GM21723 (cell line): ENCODE results near the gene EZH2.

ENCODE experiments used
- ATAC-seq: cut with Tn5 transposase; IDR thresholded peaks from one replicate; pipeline ENCODE4 v1.9.1; 2021; ENCODE audit warnings: mild to moderate bottlenecking, moderate library complexity; ENCODE audit not compliant: unreplicated experiment

EZH2 gene

DNA sequence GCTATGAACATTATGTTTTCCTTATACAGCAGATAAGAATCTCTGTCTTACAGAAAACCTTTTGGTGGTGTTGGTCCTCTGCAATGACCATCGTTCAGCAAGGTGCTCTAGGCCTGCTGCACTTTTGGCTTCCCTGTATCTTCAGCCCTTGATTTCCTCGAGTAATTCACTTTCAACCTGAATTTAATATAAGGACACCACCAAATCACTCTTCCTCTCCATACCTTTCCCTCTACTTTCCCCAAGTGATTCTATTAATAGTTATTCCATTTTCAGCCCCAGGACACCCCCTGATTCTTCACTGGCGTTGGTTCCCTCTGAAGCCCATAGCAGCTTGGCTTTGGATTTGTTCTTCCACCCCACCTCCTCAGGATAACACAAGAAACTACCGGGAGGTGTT is 72.2 kb downstream of the EZH2 start:
- no peak for ATAC-seq

DNA sequence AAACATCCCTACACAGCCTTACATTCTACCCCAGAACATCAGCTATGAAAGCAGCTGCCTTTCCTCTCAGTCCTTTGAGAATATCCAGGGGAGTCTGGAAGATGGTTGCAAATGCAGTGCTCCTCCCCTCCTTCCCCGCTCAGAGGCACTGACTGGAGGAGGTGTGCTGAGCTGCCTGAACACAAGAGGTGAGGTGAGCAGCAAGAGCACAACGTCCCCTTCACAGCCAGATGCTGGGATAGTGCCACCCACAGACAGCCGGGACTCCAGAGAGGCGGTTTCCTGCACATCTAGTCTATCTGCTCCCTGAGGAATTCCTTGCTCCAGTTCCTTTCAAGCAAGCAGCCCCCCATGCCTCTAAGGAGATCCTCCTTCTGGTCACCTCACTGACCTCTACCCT is 74.2 kb downstream of the EZH2 start:
- no peak for ATAC-seq

DNA sequence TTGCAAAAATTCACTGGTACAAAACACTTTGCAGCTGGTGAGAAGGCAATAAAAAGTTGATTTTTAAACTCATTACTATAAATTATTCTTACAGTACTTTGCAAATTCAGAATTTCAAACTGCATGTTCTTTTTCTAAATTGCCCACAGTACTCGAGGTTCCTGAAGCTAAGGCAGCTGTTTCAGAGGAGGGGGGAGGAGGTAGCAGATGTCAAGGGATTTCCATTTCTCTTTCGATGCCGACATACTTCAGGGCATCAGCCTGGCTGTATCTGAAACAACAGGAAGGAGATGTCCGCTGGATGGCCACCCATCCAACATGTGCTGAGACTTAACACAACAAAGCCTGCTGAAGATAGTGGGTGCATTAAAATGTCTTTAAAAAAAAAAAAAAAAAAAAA is 76.7 kb downstream of the EZH2 start:
- no peak for ATAC-seq

DNA sequence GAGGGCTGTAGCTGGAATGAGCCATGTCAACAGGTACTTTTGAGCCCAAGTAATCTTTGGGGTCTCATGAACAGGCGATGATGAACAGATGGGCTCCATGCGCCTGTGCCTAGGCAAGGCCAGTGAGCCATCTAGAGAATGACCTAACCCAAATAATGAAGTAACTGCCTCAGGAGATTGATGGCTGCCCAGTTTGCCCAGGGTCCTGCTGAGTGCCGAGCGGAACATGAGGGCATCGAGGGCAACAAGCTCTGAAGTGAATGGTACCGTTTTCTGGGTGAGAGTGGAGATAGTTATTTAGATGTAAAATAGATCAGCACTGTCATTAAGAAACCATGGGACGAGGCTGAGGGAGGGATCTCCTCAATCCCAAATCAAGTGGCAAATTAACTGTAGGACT is 77.9 kb downstream of the EZH2 start:
- ATAC-seq = no peak

DNA sequence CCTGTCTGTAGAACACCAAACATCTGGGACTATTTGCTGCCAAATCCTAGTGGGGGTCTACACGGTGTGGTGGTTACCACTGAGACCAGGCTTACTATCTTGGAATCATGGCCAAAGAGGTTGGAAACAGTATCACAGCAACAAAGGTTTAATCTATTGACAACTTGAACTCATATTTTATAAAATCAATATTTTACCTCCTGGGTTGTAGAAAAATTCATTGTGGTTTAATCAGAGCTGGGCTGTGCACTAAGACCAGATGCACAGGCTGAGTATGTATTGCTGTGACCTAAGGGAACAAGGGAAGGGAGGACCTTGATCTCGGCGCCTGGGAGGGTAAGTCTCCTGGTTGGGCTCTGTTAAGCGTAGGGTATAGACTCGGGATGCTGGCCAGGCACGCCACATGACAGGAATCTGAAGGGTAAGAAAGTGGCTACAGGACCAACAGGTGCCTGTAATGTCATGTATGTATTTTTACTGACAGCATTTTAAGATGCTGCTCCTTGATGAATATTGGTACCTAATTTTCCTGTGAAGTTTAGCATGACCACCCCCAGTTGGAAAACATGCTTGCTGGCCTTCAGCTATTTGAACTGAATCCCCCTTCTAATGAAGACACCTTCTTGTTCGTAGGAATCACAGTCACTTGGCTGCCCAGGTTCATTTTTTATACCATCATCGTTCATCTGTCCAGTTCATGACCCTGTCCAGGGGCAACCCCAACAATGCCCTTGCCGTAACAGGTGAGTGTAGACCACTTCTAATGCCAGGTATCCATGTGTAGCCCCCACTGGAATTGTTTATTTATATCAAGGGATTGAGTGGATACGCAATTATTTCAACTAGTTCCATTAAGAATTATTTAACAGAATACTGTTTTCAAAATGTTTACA is 79.5 kb downstream of the EZH2 start:
- no peak for ATAC-seq

DNA sequence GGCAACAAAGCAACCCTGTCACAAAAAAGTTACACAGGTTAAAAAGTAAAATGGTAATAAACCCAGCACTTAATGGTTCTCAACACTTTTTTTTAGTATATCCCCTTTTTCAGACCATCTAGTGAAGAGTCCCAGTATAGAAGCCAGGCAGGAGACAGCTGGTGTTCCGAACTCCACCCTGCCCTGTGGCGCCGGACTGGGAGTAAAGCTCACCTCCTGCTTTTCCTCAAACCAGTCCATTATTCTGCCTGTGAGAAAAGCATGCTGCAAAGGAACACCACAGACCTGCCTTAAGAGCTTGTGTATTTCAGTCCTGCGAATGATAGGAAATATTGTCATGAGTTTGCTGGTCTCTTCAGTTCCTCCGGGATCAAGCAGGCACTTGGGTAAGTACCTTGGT is 81.0 kb downstream of the EZH2 start:
- no peak for ATAC-seq

DNA sequence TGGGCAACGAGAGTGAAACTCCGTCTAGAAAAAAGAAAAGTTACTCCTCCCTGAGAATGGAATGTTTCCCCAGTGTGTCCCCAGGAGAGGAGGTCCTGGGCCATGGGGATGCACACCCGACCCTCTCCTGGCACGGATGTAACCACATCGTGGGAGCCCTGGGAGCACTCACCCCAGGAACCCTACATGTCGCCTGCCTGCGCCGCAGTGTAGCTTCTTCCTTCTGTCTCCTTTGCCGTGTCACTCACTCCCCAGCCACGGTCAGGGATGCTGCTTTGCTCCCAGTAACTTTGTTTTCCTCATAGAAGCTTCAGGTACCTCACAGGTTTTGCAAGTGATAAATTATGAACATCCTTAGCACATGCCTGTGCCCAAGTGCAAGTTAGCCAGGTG is 82.0 kb downstream of the EZH2 start:
- no peak for ATAC-seq

DNA sequence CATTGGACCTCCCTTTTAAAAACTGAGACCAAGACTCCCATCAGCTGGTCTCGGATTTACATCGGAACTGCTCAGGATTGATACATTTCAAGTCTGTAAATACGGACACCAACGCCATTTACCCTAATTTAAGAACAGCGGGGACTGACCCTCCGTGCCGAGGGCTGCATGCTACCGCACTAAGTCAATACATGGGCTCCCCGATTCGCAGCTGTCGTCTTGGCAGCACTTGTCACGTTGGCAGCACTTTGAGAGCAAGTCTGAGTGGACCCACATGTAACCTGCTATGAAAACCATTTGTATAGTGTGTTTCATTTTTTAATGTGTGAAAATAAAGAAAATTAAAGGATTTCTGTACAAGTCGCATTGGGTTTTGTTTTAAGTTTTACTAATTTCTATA is 83.4 kb downstream of the EZH2 start:
- ATAC-seq = no peak

DNA sequence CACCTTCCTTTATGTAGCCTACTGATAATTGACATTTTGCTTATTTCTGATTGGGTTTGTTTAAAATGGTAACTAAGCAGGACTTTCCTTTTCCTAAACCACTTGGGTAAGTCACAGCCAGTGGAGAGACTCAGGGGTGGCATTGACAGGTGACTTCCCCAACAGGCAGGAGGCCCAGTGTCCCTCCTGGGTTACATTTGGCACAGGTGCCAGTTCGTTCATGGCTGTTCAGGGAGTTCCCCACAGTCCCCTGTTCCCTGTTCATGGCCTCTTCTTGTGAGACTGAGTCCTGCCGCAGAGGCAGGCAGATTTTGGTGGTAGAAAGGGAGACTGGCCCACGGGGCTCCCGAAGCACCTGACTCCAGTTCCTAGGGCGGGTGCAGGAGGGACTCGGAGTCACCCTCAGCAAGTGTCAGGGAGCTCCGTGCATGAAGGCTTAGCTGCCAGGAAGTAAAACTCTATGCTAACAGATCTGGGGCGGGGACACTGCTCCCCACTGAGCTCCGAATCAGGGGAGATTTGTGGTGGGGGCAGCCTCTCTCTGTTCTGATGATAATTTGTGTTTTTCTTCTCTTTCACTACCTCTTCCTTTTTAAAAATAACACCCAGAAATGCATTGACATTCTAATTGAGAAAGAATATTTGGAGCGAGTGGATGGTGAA is 84.1 kb downstream of the EZH2 start:
- no peak for ATAC-seq

DNA sequence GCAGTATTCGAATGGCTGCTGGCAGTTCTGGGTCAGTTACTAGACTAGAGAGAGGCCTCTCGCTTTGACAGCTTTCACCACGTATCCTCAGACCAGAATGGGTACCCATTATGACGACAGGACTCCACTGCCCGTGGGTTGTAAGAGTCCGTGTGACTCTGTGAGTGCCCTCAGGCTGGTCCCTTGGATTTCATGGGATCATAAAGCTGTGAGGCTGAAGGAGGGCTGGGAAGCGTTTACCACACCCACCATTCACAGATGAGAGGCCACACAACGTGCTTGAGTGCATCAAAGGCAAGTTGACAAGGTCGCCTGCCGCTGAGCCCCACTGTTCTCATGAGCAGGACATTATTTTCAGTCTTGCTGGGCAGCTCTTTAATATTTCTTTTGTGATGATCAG is 87.2 kb downstream of the EZH2 start:
- no peak for ATAC-seq

DNA sequence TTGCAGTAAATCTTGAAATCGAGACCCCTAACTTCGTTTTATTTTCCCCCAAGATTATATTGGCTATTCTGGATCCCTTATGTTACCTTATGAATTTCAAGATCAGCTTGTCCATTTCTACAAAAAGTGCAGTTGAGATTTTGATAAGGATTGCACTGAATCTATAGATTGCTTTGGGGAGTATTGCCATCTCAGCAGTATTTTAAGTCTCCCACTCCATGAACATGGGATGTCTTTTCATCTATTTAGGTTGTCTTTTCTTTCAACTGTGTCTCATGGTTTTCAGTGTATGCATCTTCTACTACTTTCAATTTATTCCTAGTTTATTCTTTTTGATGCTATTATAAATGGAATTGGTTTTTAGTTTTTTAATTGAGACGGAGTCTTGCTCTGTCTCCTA is 89.6 kb downstream of the EZH2 start:
- ATAC-seq = no peak

DNA sequence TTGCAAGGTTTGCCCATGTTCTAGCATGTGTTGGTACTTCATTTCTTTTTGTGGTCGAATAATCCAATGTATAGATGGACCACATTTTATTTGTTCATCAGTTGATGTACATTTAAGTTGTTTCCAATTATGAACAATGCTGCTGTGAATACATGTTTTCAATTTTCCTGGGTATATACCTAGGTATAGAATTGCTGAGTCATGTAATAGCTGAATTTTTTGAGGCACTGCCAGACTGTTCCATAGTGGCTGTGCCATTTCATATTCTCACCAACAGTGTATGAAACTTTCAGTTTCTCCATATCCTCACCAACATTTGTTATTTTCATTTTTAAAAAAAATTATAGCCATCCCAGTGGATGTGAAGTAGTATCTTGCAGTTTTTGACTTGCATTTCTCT is 90.5 kb downstream of the EZH2 start:
- no peak for ATAC-seq

DNA sequence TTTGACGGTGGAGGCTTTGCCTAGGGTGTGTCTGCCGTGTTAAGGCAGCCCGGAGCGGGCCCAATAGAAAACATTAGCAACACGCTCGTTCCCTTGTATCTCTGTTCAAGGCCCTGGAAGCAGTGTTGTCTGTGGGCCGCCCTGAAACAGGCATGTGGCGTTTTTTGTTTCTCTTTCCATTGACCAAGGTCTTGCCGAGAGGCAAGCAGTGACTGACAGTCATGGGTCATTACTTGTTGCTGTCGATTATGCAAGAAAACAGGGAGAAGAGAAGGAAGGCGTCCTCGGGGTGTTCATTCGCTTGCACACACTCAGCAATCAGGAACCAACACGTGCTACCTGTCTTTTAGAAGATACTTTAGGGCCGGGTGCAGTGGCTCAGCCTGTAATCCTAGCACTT is 92.5 kb downstream of the EZH2 start:
- ATAC-seq = no peak

DNA sequence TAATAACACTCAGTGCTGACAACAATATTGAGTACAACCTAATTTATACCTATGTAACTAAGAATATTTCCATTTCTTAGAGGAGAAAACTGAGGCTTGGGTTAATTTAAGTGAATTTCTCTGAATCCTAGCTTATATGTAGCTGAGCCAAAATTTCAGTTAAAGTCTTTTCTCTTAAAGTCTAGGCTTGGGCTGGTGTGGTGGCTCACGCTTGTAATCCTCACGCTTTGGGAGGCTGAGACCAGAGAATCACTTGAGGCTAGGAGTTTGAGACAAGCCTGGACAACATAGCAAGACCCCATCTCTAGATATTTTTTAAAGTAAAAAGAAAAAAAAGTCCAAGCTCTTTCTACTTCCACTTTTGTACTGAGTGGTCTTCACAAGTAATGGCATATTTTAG is 93.2 kb downstream of the EZH2 start:
- no peak for ATAC-seq

DNA sequence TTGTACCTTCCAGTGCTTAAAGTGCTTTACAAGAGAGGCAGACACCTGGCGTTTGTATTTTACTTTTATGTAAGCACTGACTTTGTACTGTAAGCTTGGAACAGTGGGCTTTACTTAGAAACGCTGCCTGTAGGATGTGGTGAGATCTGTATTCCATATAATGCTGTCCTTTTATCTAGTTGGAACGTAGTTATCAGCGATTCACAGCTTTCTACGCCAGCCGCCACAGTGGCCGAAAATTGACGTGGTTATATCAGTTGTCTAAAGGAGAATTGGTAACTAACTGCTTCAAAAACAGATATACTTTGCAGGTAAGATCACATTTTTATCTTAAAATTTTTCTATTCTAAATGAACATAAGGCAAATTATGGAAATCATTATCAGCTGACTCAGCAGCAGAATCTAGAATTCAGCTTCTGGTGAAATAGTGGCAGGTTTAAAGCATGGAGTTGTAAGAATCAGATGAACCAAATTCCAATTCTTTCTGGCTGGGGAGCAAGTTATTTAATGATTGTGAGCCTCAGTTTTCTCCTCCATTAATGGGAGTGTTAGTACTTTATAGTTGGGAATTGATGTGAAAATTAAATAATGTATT is 93.9 kb downstream of the EZH2 start:
- no peak for ATAC-seq

DNA sequence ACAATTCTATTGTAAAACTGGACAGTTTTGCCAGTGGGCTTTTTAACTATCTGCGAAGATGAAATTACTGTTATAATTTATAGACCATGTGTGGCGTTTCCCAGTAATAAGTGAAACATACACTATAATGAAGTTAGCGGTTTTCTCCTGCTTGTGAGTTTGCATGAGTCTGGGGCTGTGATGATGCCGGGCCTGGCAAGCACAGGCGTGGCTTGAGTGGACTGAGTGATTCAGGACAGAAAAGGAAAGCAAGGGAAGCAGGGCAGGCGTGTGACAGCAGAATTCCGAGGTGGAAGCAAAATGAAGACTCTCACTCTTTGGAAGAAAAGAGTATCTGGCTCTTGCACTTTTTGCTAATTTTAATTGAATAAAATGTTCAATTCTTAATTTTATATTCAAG is 94.9 kb downstream of the EZH2 start:
- no peak for ATAC-seq

DNA sequence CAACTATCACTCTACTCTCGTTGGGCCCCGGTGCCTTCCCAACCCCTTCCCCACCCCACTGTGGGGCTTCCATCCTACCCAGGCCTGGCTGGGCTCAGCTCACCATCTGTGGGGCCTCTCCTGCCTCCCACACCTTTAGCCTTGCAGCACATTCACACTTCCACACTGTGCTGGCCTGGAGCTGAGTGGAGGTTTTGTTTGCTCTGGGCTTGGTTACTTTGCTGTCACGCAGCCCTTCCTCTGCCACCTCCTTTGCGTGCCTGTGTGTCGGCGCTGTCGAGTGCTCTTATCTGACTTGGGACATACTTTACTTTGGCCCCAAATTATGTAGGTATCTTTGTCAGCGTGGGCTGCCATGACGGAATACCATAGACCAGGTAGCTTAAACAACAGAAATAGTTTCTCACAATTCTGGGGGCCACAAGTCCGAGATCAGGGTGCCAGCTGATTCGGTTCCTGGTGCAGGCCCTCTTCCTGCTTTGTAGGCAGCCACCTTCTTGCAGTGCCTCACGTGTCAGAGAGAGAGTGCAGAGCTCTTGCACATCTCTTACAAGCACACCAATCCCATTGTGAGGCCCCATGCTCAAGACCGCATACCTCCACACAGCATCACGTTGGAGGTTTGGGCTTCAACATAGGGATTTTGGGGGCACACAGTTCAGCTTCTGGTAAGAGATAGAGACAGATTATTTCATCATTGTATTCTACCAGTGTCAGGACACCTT is 96.4 kb downstream of the EZH2 start:
- no peak for ATAC-seq

DNA sequence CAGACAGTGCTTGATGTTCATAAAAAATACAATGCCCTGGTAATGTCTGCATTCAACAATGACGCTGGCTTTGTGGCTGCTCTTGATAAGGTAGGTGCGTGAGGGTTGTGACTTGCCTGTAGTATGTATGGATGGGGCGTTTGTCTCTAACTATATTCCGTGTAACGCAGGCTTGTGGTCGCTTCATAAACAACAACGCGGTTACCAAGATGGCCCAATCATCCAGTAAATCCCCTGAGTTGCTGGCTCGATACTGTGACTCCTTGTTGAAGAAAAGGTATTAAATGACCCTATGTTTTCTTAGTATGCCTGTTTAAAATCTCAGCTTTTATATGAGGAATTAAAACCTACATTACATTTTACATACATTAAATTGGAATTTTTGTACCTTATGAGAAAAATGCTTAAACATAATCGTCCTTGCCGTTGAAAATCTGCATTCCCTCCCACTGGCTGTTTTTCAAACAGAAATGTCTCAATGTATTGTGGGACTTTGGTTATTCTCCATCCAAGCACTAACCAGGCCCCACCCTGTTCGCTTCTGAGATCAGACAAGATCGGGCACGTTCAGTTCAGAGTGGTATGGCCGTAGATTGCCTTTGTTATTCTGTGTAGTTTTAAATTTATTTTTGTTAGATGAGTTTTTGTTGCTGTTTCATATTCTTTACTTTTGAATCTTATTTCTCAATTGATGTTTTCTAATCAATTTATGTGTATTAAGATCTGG is 100.1 kb downstream of the EZH2 start:
- no peak for ATAC-seq

DNA sequence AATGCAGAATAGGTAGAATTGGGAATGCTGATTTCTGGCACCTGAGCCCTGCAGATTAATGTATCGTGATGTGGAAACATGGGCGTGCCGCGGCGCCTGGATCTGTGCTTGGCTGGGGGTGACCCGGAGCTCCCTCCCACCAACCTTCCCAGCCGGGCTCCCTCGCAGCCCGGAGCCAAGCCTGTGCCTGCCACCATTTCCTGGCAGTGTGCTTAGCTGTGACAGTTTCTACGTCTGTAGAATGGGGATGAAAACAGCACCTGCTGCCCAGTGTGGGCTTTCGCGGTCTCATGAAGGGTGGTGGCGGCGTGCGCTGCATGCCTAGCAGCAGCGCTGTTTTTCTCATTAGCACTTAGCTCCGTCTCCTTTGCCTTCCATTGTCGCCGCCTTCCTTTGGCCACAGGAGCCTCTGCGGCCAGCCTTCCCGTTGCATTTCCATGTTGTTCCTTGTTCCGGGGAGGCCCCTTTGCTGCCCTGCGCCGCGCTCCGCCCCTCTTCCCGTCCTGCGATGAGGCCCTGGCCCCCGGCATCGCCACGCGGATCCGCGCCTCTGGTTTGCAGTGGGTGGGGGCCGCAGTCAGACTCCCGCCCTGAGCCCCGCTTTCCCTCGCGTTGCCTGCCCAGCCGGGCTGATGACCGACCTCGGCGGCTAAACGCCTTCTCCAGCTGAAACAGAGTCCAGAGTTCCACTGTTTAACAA is 101.2 kb downstream of the EZH2 start:
- no peak for ATAC-seq

DNA sequence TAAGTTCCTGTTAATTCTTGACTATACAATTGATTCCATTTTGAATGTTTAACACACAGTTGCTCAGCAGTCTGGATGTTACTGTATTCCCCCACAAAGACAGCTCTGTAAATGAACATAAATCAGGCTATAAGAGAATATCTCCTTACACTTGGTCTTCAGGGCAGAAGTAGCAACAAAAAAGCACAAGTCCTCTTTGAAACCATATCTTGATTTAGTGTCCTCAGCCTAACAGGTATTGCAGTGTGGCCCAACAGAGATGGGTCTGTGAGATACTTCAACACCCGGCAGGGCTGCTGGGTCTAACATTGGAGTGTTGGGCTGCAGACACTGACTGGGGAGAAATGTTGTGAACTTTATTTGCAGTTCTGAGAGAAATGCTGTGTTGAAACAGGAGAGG is 109.6 kb downstream of the EZH2 start:
- ATAC-seq = no peak
